GM19397 (cell line): ENCODE measurements around the gene COG8.
"Not testable (repeated sequence)": the region's sequence is repeated elsewhere in the genome, so short reads cannot be mapped to it uniquely, and the experiment has no call there.

Experiments used
- ATAC-seq: cut with Tn5 transposase; IDR thresholded peaks from one replicate; pipeline ENCODE4 v1.9.1; 2021; ENCODE audit warnings: mild to moderate bottlenecking, moderate library complexity; ENCODE audit not compliant: unreplicated experiment

The COG8 gene

GRCh38 chr16:69339289-69340094, at the start of gene COG8, which contains the start of gene NIP7:
COG8 (minus strand) TSS chr16:69339564; CDS start chr16:69339552, 12 bp downstream.
NIP7 (plus strand) TSS chr16:69339772; CDS start chr16:69339830, 58 bp downstream.
- peak; percentile 86 for ATAC-seq

- ATAC-seq: no peak
Measured at GRCh38 chr16:69386596-69386995, 47.2 kb upstream of the COG8 start.

- ATAC-seq: no peak
Measured at GRCh38 chr16:69384974-69385373, 45.6 kb upstream of the COG8 start.

- no peak for ATAC-seq
Measured at GRCh38 chr16:69382421-69382820, 43.1 kb upstream of the COG8 start.

- no peak for ATAC-seq
Measured at GRCh38 chr16:69381231-69381630, 41.9 kb upstream of the COG8 start.

- no peak for ATAC-seq
Measured at GRCh38 chr16:69378760-69379159, 39.4 kb upstream of the COG8 start.

GRCh38 chr16:69378036-69378435, 38.7 kb upstream of the COG8 start:
- no peak for ATAC-seq

GRCh38 chr16:69376393-69377059, 37.2 kb upstream of the COG8 start:
- no peak for ATAC-seq

- no peak for ATAC-seq
Measured at GRCh38 chr16:69373019-69373418, 33.7 kb upstream of the COG8 start.

GRCh38 chr16:69371564-69371963, 32.2 kb upstream of the COG8 start:
- no peak for ATAC-seq

- ATAC-seq: no peak
Measured at GRCh38 chr16:69368866-69369265, 29.5 kb upstream of the COG8 start.

GRCh38 chr16:69367980-69368379, 28.6 kb upstream of the COG8 start:
- ATAC-seq: no peak

GRCh38 chr16:69366431-69366830, 27.1 kb upstream of the COG8 start:
- ATAC-seq: no peak

- no peak for ATAC-seq
Measured at GRCh38 chr16:69365901-69366300, 26.5 kb upstream of the COG8 start.

GRCh38 chr16:69364088-69364487, 24.7 kb upstream of the COG8 start:
- ATAC-seq: no peak

GRCh38 chr16:69363281-69363717, 23.9 kb upstream of the COG8 start:
- ATAC-seq: no peak

GRCh38 chr16:69360070-69360469, 20.7 kb upstream of the COG8 start:
- not testable (repeated sequence) for ATAC-seq

- no peak for ATAC-seq
Measured at GRCh38 chr16:69351309-69352027, 12.1 kb upstream of the COG8 start, which contains the start of gene TMED6. TMED6 (minus strand) TSS chr16:69351786; CDS start chr16:69351753, 33 bp downstream.

- no peak for ATAC-seq
Measured at GRCh38 chr16:69350536-69351133, 11.3 kb upstream of the COG8 start.

GRCh38 chr16:69349536-69349935, 10.2 kb upstream of the COG8 start:
- ATAC-seq: no peak

- ATAC-seq: no peak
Measured at GRCh38 chr16:69348222-69348621, 8.9 kb upstream of the COG8 start.
